Activated CD4-positive, alpha-beta T cell treated with anti-CD3 and anti-CD28 coated beads for 24 hours (primary cell): ENCODE data around the gene GPR149.
"Not testable (repeated sequence)": the region's sequence is repeated elsewhere in the genome, so short reads cannot be mapped to it uniquely, and the experiment has no call there.

Experiments
- DNase-seq, 2 donors: peaks; one replicate each; pipeline ENCODE4 v3.0.0-alpha.2; 2020; ENCODE audit warnings: low read depth in 2 of 2

Gene GPR149

GRCh38 chr3:154430014-154430413 lies at the start of gene GPR149:
GPR149 (minus strand) TSS chr3:154430190; CDS start chr3:154429615, 575 bp downstream.
- no peak for DNase-seq

- DNase-seq: no peak
These were observed 43.8 kb upstream of the GPR149 start for GRCh38 chr3:154473769-154474168.

GRCh38 chr3:154469585-154469984 lies 39.6 kb upstream of the GPR149 start:
- DNase-seq: no peak

- DNase-seq: no peak
These were observed 34.6 kb upstream of the GPR149 start for GRCh38 chr3:154464440-154465190.

- no peak for DNase-seq
These were observed 28.6 kb upstream of the GPR149 start for GRCh38 chr3:154458560-154458959.

GRCh38 chr3:154439081-154439480 lies 9.1 kb upstream of the GPR149 start:
- not testable (repeated sequence) for DNase-seq

- DNase-seq: no peak
These were observed 1.1 kb upstream of the GPR149 start for GRCh38 chr3:154431043-154431442.

- no peak for DNase-seq
These were observed 1.4 kb downstream of the GPR149 start for GRCh38 chr3:154428286-154429206.

GRCh38 chr3:154427685-154428285 lies 2.2 kb downstream of the GPR149 start:
- DNase-seq: no peak

GRCh38 chr3:154422694-154423093 lies 7.3 kb downstream of the GPR149 start:
- DNase-seq: no peak

- no peak for DNase-seq
These were observed 8.9 kb downstream of the GPR149 start for GRCh38 chr3:154421083-154421482.

GRCh38 chr3:154398084-154398967 lies 31.7 kb downstream of the GPR149 start:
- no peak for DNase-seq

- no peak for DNase-seq
These were observed 40.1 kb downstream of the GPR149 start for GRCh38 chr3:154389861-154390260.

- DNase-seq: no peak
These were observed 45.5 kb downstream of the GPR149 start for GRCh38 chr3:154384479-154384878.

GRCh38 chr3:154378311-154378710 lies 51.7 kb downstream of the GPR149 start:
- DNase-seq: no peak

- no peak for DNase-seq
These were observed 62.8 kb downstream of the GPR149 start for GRCh38 chr3:154367221-154367620.

GRCh38 chr3:154364849-154365248 lies 65.1 kb downstream of the GPR149 start:
- no peak for DNase-seq

- DNase-seq: no peak
These were observed 68.9 kb downstream of the GPR149 start for GRCh38 chr3:154361099-154361498.

GRCh38 chr3:154356009-154356408 lies 74.0 kb downstream of the GPR149 start:
- DNase-seq: no peak

GRCh38 chr3:154349223-154349622 lies 80.8 kb downstream of the GPR149 start:
- no peak for DNase-seq

GRCh38 chr3:154345422-154346122 lies 84.4 kb downstream of the GPR149 start:
- DNase-seq: no peak
